Fibroblast of skin of left biceps (primary cell): ENCODE results near the gene DMWD.
"Not testable (repeated sequence)": the region's sequence is repeated elsewhere in the genome, so short reads cannot be mapped to it uniquely, and the experiment has no call there.

Experiments used
- DNase-seq, 2 experiments: peaks; one replicate each; pipeline ENCODE4 v3.0.0-alpha.2; 2013; ENCODE audit warnings: low read depth in 2 of 2

Gene DMWD

DNA sequence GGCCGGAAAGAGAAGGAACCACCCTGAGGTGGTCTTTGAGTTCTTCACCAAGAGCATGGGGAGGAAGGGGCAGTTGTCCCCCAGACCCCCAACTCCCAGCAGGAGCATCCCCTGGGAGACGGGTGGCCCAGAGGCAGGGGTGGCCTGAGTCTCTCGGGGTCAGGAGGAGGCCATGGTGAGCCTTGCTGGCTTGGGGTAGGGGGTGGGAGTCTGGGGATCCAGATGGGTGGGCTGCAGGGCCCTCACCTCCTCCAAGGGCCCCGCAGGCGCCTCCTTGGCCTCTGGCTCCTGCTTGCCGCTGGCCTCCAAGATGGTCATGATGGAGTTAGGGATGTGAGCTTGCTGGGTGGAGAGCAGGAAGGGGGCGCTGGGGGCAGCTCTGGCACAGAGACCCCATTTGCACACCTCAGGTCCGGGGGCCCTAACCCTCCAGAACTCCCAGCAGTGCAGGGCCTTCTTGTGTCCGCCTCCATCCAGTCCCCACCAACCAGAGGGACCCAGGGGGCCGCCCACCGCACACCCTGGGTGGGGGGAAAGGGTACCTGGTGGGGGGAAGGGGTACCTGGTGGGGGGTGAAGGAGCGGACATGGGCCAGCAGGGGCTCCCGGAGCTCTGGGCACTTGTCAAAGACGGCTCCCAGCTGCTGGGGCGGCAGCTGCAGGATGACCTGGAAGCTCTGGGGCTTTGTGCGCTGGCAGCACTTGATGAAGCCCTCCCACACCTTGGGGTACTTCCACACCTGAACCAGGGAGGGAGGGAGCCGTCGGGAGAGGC is 23.8 kb upstream of the DMWD start:
- DNase-seq: no peak

DNA sequence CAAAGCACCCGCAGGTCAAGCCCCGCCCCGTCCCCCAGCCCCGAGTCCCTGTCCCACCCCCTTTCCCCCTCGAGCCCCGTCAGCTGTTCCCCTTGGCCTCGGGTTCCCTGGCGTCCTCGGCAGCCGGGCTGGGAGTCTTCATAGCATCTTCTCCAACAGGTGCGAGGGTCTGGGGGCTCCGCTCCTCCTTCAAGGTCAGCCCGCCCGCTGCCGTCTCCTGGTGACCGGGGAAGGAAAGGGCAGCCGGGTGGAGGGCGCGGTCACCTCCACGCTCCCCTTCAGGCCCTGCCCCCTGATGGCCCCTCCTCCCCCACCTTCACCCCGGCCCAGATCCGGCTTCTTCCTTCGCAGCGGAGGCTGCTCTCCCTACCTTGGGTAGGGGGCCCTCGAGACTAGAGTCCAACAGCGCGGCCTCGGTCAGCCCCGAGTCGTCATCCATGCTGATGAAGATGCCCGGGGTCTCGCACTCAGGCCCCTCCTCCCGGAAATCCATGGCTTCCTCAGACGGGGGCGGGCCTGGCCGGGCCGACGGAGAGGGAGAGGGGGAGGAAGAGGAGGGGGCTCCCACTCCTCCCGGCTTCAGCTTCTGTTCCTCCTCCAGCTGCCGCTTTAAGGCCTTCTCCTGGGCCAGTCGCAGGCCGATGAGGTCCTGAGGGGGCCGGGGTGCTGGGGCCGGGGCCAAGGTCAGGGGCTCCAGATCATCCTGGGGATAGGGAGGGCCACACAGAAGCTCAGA is 23.0 kb upstream of the DMWD start:
- DNase-seq: no peak

DNA sequence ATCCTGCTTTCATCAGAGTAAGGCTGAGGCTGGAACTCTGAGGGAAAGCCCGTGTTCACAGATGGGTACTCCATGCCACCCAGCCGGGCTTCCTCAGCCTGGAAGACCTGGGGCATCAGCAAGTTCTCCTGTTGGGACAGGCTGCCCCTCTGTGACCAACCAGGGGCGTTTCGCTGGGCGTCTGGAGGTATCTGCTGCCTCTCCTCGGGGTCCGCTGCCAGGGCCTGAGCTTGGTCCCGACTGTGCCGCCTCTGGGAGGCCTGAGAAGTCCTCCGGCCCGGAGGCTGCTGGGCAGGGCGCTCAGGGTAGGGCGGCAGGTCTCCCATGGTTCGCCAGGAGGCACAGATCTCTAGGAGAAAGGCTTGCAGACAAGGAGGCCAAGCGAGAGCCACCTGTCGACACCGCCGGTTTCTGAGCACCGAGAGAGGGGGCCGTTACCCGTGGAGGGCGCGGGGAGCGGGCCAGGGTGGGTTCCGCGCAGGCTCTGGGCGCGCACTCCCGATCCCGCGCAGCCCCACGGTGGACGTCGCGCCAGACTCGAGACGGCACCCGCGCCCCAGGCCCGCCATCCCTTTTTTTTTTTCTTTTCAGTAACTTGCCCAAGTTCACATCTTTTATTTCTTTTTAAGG is 22.3 kb upstream of the DMWD start, which contains the start of gene RSPH6A:
Gene RSPH6A, minus strand, starts transcription at position 458 of the 630 bp plus-strand sequence. Its CDS starts 132 bp downstream, at position 326.
- DNase-seq: no peak

DNA sequence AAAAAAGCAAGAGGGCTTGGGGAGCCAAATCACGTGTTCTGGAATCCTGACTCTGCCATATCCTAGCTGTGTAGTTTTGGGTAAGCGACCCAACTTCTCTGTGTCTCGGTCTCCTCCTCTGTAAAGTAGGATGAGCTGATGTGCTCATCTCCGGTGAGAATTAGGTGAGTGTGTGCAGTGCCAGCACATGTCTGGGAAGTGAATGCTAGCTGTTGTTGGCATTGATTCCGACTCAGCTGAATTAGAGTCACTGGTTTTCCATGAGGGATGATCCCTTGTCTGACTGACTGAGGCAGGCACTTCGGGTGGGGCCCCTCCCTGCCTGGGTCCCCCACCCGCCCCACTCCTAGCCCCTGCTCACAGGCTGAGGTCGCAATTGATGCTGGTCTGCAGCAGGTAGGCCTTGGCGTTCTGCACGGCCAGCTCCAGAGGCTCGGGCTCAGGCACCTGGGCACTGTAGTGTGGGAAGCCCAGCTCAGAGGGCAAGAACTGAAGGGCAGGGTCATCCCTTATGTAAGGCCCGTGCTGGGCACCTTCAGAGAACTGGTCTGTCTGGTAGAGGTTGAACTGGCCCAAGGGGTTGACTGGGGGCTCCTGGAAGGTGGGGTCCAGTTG is 21.6 kb upstream of the DMWD start:
- no peak for DNase-seq

DNA sequence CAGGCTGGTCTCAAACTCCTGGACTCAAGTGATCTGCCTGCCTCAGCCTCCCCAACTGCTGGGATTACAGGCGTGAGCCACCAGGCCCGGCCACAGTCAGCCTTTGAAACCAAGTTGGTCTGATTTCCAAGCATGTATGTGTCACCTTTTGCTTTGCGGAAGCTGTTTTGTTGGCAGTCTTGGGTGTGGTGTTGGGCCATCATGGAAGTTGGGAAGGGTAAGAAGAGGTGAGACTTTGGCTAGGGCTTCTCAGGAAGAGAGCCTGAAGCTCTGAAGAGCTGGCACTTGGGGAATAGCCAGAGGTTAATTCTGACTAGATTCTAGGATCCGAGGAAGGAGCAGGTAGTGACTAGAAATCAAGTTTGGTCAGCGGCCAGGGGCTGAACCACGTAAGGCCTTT is 19.7 kb upstream of the DMWD start:
- no peak for DNase-seq

DNA sequence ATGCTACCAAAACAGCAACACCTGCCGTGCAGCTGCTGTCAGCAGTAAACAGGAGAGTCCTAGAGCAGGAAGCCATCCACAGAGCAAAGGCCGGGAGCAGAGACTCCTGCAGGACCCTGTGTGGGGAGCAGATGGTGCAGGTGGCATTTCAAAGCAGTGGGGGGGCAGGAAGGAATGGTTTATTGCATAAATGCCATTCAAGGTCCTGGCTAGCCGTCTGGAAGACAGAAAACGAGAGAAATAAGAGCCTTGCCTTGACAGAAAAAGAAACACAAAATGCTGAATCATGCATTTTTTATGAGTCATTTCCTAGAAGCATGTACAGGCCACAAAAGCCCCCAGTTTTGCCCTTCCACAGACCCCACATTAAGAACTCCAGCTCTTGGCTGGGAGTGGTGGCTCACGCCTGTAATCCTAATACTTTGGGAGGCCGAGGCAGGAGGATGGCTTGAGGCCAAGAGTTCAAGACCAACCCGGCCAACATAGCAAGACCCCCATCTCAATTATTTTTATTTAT is 17.1 kb upstream of the DMWD start:
- DNase-seq: peak; percentile 48 to 53

DNA sequence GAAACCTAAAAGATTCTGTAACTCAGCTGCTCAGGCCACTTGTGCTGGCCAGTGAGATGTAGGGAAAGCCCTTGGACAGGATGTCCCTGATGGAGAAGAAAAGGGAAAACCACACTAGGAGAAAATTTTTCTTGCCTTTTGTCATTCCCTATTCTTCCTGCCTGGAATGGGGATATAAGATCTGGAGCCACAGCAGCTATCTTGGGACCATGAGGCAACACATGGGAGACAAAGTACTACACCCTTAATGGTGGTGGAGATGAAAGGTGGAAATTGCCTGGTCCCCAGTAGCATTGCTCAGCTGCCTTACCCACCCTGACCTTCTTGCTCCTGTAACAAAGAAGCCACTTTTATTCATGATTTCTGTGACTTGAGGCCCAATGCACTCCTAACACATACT is 13.1 kb upstream of the DMWD start:
- no peak for DNase-seq

DNA sequence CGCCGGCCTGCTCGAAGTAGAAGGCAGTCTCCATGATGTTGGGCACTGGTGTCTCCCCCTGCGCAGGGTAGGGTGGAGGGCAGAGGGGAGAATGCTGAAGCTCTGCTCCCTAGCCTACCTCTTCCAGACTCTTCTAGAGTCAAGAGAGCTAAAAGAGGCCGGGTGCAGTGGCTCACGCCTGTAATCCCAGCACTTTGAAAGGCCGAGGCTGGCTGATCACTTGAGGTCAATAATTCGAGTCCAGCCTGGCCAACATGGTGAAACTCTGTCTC is 12.2 kb upstream of the DMWD start:
- DNase-seq: no peak

DNA sequence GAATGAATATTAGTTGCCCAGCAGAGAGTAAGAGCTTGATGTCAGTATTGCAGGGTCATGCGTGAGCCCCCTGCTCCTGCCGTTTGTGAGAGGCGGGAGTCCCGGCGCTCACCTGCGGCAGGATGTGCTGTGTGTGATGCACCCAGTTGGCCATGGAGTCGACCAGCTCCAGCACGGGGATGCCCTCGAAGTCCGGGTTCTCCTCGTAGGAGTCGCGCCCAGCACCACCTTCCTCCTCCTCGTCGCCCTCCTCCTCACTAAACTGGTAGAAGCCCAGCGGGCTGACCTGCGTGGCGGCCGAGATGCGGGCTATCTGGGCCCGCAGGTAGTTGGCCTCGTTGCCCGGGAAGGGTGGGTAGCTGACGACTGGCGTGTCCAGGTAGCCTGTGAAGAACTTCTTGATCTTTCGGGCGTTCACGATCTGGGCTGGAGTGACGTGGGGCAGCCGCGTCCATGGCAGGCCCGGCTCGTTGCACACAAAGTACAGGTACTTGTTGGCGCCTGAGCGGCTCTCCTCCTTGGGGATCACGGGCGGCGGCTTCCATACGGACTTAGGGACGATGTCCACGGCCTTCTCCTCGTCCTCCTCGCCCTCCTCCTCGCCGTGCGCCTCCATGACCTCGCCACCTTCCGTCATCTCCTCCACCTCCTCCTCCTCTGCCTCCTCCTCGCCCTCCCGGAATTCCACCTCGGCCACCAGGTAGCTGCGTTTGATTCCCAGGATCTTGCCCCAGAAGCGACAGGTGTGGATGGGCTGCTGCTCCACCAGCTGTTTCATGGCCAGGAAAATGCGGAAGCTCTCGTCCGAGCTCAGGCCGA is 11.7 kb upstream of the DMWD start:
- no peak for DNase-seq

DNA sequence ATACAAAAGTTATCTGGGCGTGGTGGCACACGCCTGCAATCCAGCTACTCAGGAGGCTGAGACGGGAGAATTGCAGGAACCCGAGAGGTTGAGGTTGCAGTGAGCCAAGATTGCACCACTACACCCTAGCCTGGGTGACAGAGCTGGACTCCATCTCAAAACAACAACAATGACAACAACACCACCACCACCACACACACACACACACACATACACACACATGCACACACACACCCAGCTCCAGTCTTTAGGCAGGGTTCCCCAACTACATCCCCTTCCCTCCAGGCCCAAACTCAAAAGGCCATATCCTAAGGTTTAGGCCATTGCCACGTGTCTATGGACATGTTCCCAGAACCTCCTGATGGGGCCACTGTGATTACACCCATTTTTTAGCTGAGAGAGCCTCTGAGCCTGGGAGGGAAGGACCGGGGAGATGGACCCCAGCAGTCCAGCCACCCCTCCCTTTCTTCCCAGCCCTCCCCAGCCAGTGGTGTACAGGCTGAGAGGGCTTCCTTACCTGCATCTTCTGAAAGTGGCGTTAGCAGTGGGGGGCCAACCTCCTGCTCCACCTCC is 9.0 kb upstream of the DMWD start:
- no peak for DNase-seq

DNA sequence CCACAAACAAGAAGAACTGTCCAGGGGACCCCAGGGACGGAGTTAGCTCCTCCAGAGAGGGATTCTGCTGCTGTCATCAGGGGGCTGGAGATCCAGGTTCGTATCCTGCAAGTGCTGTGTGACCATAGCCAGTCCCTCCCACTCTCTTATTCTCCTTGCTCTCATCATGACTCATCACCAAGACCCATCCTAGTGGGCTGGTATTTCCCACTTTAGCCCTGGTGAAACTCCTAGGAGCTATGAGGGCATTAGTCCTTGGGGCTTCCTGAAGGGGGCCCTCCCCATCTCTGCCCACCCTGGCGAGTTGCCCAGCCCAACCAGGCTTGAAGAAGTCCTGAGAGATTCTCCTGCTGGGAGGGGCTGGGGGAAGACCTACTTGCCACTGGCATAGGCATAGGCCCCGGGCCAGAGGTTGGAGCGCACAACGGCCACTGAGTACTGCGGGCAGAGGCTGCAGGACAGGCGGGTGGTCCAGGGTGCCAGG is 7.5 kb upstream of the DMWD start:
- no peak for DNase-seq

DNA sequence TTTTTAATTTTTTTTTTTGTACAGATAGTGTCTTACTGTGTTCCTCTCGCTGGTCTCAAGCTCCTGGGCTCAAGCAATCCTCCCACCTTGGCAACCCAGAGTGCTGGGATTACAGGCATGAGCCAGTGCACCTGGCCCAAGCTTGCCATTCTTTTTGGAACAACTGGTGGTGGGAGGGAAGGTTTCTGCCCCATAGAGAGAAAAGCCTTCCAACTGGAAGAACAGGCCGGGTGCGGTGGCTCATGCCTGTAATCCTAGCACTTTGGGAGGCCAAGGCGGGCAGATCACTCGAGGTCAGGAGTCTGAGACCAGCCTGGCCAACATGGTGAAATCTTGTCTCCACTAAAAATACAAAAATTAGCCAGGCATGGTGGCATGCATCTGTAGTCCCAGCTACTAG is 6.9 kb upstream of the DMWD start:
- not testable (repeated sequence) for DNase-seq

DNA sequence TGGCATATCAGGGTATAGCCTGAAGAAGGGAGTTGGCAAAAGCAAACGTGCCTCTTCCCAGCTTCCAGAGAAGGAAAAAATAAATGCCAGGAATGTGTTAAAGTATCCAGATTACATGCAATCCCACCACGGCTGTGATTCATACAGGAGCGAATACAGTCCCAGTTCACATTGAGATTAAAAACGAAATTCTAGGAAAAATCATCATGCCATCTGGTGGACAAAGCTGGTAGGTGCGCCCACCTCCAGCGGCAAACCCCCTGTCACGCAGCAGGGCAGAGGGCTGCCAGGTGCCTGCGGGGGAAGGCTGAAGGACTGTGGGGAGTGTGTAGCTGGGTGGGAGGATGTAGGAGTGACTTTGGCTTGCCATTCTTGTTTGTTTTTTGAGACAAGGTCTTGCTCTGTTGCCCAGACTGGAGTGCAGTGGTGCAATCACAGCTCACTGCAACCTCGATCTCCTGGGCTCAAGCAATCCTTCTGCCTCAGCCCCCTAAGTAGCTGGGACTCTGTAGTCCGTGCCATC is 6.4 kb upstream of the DMWD start:
- peak; percentile 67 to 70 for DNase-seq

DNA sequence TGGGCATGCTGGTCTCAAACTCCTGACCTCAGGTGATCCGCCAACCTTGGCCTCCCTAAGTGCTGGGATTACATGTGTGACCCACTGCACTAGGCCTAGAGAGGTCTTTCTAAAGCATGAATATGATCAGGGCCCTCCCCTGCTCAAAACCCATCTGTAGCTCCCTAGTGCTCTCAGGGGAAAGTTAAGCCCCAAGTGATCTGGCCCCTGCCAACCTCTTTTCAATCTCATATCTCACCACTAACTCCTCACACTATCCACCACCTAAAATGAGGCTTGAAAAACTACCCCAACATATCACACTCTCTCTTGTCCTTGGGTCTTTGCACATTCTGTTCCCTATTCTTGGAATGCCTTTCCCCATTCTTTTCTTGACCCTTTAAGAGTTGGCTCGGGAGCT is 2.0 kb upstream of the DMWD start:
- no peak for DNase-seq

DNA sequence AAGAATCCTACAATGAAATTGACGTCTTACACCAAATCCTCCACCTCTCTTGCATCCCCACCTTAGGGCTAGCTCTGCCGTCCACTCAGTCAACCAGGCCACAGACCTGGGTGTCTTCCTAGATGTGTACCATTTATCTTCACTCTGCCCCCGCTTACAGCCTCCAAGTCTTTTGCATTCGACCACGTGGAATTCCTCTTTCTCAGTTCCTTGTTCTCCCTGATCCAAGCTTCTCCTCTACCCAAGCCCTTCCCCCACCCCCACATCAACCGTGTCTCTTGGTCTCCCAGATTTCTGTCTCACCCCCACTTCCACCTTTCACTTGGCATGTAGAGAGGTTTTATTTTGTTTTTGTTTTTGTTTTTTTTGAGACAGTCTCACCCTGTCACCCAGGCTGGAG is 1.2 kb upstream of the DMWD start:
- no peak for DNase-seq

DNA sequence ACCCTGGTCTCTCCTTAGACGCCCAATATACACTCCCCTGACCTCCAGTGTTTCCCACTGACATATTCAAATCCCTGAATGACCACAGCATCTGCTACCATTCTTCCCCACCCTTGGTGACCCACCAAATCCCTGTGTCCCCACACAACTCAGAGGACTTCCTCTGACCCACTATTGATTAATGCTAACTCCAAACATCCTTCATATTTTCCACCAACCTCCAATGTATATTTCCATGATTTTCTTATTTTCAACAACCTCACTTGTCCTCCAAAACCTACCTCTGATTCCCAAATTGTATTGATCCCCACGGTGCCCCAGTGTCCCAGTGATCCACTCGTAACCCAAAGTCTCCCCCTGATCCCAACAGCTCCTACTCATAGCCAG is 526 bp upstream of the DMWD start:
- no peak for DNase-seq

DNA sequence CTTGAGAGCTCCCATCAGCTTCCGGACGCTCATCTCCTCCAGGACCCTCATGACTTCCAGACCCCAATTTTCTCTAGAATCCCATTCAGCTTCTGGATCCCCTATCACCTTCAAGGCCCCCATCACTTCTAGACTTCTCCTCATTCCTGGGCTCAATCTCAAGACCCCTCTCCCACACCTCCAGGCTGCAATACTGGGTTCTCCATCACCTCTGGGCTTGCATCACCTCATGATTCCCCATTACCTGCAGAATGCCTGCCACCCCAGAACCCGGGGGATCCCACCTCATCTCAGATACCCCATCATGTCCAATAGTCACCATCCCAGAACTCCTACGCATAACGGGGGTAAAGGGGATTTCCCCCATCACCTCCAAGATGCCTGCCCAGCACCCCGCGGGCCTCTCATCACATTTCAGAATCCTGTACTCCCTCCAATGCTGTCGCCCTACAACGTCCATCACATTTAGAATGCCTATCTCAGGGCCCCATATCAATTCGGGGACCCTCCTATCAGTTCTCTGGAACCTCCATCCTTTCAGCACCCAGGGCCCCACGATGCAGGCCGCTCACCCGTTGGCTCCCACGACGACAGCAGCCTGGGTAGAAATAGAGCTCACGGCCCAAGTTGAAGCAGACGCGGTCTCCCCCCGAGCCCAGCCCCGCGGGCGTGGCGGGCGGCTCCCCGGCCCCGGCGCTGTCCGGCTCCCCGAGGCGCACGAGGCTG is 738 bp downstream of the DMWD start:
- DNase-seq: no peak

DNA sequence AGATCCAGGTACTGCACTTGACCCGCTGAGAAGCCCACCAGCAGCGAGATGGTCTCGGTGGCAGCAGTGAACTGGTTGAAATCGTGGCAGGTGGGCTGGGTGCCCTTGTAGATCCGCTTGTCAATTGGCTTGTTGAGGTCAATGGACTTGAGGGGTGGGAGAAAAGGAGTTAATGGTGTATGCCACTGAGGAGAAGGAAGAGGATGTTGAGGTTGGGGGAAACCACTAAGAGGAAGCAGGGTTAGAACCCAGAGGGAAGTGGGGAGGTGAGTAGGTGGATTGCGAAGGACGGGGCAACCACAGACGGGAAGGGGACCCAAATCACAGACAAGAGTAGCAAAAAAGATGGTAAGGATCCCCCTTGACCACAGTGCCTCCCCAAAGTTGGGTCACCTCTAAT is 1.7 kb downstream of the DMWD start:
- no peak for DNase-seq

DNA sequence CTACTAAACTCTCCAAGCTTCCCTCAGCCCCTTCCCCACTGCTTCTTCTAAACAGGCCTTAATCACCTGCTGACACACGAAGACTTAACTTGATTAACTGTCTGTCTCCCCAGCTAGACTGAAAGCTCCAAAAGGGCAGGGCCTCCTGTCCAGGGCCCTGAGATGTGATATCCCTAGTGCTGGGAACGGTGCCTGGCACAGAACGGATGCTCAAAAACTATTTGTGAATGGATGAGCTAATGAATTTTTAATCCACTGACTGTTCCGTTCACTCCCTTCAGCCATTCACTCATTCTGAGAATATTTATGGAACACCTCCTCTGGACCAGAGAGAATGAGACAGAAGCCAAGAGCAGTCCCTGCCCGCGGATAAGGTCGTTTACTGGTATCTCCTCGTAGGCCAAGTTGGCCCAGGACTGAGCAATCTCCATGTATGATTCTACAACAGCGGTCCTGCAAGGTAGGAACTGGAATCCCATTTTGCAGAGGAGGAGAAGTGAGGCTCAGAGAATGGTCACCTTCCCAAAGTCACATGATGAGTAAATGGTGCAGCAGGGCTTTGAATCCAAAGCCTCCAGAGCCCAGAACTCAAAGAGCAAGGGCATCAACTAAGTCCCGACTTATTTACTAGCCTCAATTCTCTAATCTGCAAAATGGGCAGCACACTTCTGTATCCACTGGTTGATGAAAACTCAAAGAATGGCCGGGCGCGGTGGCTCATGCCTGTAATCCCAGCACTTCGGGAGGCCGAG is 3.4 kb downstream of the DMWD start:
- DNase-seq: no peak

DNA sequence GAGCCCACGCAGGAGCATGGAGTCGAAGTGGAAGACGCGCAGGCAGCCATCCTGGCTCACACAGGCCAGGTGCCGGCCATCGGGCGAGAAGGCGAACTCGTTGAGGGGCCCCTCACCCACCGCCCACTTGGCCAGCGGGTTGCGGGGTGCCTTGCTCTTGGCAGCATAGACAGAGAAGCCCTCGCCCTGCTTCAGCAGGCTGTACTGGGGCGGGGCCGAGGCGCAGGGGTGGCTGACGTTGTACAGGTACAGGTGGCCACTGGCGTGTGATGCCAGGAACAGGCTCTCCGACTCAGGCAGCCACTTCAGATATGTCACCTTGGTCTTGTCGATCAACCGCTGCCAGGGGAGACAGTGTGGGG is 6.1 kb downstream of the DMWD start:
- DNase-seq: no peak
